GM18507 (cell line): ENCODE results near the gene MRPS18B.

Experiments
- DNase-seq: peaks from one replicate; pipeline ENCODE4 v3.0.0; 2011; ENCODE audit warnings: low read depth; ENCODE audit not compliant: insufficient read length; ENCODE audit errors: extremely low spot score
- FAIRE-seq: peaks from 2 replicates; lab custom pipeline; 2011; peaks lifted over from hg19 to GRCh38; lab: Jason Lieb, UNC

MRPS18B gene

GRCh38 chr6:30601815-30602641 lies 15.6 kb upstream of the MRPS18B start:
- DNase-seq = no peak
- no peak for FAIRE-seq

GRCh38 chr6:30603961-30604360 lies 13.7 kb upstream of the MRPS18B start:
- no peak for FAIRE-seq
- DNase-seq = no peak

DNA sequence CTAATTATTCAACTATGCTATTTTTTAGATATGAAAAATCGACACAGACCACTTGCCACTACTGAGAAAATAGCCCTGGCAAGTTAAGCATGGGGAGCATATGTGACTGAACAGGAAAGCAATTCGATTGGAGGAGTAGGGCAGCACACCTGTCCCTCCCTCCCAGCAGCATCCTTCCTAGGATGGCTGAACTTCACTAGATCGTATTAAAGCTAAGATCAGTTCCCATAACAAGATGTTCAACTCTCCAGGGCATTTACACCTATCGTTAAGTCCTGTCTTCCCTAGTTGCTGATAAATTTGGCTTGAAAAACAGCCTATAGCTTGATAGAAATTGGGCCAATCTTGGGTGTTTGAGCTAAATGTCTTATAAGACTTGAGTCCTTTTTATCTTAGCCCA lies 7.6 kb upstream of the MRPS18B start:
- no peak for FAIRE-seq
- no peak for DNase-seq

DNA sequence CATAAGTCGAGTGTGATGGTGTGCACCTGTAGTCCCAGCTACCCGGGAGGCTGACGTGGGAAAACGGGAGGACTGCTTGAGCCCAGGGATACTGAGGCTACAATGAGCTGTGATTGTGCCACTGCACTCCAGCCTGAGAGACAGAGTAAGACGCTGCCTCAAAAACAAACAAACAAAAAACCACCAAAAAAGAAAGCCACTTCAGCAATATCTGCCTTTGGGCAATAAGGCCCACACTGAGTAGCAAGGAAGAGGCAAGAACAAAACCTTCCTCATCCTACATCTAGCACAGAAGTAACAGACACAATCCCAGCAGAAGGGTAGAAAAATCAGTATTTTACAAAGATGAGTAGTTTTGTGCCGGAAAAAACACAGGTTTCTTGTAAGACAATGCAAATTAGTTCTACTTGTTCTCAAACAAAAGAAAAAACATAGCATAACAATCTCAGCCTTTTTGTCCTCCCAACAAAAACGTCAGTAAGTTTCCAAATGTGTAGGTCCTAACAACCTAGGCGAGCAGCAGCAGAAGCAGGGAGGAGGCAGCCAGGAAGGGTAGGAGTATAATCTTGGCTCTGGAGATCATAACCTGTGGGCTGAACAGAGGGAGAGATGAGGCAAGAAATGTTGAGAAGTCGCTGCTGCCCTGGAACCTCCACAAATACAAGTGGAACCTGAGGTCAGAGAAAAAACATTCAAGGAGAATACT lies 6.3 kb upstream of the MRPS18B start:
- no peak for DNase-seq
- FAIRE-seq = no peak

DNA sequence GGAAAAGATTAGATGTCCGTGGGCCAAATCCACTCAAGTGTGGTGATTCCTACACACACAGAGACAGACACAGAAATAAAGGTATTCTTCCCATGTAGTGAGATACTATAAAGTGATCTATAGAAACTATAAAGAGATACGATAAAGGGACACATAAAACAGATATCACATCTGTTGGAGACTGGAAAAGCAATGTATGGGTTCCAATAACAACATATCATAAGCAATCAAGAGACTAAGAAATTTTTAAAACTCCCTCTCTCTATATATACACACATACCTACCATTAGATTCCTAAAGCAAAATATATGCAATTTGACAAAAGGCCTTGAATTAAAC lies 5.8 kb upstream of the MRPS18B start:
- DNase-seq = no peak
- no peak for FAIRE-seq

GRCh38 chr6:30612213-30612612 lies 5.4 kb upstream of the MRPS18B start:
- FAIRE-seq (no peak), DNase-seq (no peak)

DNA sequence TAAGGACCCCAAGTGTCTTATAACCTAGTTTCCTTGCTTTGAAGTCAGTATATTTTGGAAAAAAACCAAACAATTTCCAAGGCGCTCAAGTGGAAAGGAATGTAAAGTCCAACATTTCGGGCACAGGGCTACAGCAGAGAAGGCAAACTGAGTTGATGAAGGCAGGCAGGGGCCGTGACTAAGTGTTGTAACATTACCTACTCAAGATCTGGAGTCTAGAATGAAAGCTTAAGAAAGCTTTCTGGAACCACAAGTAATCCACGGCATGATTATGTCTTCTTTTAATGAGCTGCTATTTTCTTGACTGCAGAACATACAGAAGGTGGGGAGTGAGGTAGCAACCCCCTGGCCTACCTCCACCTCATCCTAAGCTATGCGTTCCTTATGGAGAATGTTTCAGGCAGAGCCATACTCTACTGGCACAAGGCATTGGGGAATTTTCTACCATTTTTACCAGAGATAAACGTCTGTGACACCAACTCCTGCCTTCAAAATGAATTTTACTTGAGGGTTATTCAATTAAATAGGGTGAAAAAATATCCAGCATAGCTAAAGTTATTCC lies 4.9 kb upstream of the MRPS18B start:
- FAIRE-seq (no peak), DNase-seq (no peak)

DNA sequence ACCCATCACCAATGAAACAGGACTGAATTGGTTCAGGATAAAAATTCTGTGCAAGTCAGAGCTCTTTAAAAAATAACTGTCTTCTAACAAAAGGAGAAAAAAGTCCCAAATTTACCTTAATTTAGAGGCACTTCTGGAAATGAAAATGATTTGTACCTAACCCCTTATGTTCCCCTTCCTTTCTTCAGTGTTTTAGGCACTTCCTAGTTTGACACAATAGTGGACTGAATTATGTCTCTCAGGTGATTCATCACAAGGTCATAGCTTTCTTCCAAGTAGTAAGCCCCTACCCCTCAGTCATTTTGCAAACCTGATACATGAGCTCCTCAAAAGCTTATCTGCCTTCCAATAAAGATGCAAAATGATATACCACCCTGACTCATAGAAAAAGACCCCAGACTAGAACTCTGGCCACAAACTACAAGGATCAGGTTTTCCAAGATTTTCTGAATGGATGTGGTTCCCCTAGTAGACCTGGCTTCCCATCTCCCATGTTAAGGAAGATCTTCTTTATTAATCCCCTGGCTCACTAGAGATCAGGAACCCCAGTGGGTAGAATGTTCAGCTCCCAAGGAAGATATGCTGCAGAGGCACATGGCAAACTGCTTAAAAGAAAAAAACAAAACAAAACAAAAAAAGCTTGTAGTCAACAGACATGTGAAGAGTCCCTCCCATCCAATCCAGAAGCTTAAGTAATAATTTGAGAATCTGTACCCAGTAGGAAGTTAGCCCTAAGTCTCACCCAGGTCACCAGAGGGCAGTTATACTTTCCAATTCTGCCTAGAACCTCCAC lies 4.2 kb upstream of the MRPS18B start:
- FAIRE-seq = no peak
- no peak for DNase-seq

DNA sequence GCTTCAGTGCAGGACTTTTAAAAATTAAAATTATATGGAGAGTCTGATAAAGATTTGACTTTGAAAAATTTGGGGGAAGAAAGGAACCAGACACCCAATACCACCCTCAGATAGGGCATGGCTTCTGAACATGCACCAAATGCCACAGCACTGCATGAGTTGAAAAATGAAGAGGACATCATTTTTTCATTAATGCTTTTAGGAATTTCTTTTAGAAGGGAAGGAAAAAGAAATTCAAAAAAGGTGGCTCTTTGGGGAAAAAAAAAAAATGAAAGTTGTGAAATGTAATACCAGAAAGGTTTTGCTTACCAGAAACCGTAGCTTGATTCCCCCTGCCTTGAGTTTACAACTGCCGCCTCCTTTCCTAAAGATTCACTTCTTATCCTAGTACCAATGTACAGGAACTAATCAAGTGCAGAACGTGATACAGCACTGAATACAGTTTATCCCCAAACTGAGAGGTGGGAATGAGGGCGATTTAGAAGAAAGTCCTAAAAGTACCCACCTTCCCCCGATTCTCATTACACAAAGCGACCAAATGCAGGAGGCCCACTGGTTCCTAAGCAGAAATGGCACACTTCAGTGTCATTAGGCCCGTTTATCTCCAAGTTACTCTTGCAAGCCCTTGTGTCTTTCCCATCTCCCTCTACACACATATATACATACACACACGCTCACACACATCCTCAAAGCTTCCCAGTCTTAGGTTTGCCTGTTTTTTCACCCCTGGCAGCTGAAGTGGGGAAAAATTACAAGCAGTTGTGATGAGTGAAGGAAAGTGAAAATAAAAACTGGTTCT lies 3.4 kb upstream of the MRPS18B start:
- FAIRE-seq = no peak
- DNase-seq = no peak

DNA sequence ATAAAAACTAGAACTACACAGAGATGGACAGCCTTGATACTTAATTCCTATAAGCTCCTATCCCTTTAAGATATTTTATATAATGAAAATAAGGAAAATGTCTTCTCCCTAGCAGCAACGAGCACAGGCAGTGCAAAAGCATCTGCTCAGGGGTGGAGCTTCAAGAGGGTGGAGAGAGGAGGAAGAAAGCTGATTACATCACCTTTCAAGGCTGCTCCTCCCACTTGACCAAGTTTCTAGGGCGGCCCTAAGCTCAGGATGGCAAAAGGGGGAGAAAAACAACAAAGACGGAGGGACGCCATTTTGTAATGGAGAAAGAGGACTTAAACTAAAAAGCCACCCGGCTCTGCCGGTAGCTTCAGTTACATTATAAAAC lies 2.8 kb upstream of the MRPS18B start:
- FAIRE-seq (peak; percentile 79), DNase-seq (peak; percentile 54)

GRCh38 chr6:30615219-30615957 lies 2.3 kb upstream of the MRPS18B start:
- FAIRE-seq = no peak
- DNase-seq = no peak

GRCh38 chr6:30615958-30616810 lies 1.5 kb upstream of the MRPS18B start:
- DNase-seq (no peak), FAIRE-seq (no peak)

DNA sequence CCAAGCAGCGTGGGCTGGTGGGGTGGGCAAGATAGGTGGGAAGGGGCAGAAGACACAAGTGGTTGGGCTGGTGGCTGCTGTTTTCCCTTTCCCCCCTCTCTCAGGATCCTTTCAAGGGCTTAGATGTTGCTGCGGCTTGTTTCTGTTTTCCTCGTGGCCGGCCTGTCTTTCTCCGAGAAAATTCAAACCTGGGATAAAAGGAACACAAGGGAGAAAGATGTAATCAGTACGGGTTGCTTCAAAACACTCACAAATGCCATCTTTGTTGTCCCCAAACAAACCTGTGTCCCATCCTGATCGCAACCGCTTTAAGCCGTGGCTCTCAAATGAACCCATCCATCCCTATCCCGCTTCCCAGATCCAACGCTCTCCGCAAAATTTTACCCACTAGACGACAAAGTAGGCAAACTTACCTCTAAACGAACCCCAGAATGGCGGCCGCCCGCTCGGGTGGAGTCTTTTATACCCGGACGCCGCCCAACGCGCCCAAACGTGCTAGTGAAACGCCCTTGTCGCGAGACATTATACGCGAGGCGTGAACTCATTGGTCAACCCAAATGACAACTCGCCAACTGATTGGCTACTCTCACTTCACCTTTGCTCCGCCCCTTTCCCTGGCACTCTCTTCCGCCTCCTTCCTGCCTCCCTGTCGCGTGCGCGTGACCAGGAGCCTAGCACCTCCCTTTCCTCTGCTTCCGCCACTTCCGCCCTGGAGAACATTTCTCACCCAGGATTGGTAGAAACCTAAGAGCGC lies 652 bp upstream of the MRPS18B start, which contains the start of gene PPP1R10:
PPP1R10 (minus strand) TSS at position 433 of the 754 bp plus-strand sequence. CDS start 7,299 bp downstream, outside the sequence.
- FAIRE-seq (peak; percentile 99), DNase-seq (peak; percentile 79)

DNA sequence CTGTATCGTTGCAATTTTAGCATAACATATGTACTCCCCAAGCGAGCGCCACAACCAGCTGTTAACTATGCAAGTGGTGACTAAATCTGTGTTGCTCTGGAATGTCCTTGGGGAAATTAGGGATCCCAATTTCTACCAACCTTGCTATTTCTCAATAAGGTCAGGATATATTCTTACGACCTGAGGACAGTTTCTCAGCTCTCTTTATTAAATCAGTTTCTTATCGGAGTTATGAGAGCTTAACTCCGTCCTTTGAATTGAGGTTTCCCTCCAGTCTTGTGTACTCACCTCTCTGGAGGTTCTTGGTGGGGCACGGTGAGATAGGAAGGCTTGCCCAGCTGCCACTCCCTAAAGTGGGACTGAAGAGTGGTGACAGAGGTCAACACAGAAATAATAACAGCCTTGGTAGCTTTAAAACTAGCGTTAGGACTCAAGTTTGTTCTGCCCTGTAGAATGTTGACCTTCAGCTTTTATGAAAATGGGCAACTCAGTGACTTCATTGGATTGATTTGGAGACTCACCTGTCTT lies 694 bp downstream of the MRPS18B start:
- DNase-seq = no peak
- FAIRE-seq = no peak

GRCh38 chr6:30619561-30619960 lies 1.9 kb downstream of the MRPS18B start:
- FAIRE-seq = no peak

GRCh38 chr6:30625511-30625910 lies 7.9 kb downstream of the MRPS18B start:
- DNase-seq (no peak), FAIRE-seq (no peak)

More at GRCh38 chr6:30619561-30619960, 1.9 kb downstream of the MRPS18B start:
- DNase-seq = no peak
